ENCODE results near the gene CTNNA3.

Gene CTNNA3

GRCh38 chr10:67306588-67307205 is 389.3 kb downstream of the CTNNA3 start:
- no peak for DNase-seq

- no peak for DNase-seq
Observed at GRCh38 chr10:67302701-67303100, 393.3 kb downstream of the CTNNA3 start.

- DNase-seq = no peak
Observed at GRCh38 chr10:67299761-67300160, 396.2 kb downstream of the CTNNA3 start.

GRCh38 chr10:67297637-67298181 is 398.3 kb downstream of the CTNNA3 start:
- DNase-seq = no peak

GRCh38 chr10:67296926-67297325 is 399.1 kb downstream of the CTNNA3 start:
- DNase-seq = no peak

GRCh38 chr10:67288688-67289410 is 407.1 kb downstream of the CTNNA3 start:
- DNase-seq = no peak

GRCh38 chr10:67284589-67284988 is 411.4 kb downstream of the CTNNA3 start:
- DNase-seq = no peak

- DNase-seq = no peak
Observed at GRCh38 chr10:67282871-67283270, 413.1 kb downstream of the CTNNA3 start.

GRCh38 chr10:67280405-67280804 is 415.6 kb downstream of the CTNNA3 start:
- DNase-seq = no peak

GRCh38 chr10:67277402-67277801 is 418.6 kb downstream of the CTNNA3 start:
- DNase-seq = no peak

- no peak for DNase-seq
Observed at GRCh38 chr10:67269828-67270227, 426.2 kb downstream of the CTNNA3 start.

GRCh38 chr10:67268146-67268545 is 427.8 kb downstream of the CTNNA3 start:
- DNase-seq = no peak

- no peak for DNase-seq
Observed at GRCh38 chr10:67262675-67263074, 433.3 kb downstream of the CTNNA3 start.

GRCh38 chr10:67261300-67261797 is 434.6 kb downstream of the CTNNA3 start:
- no peak for DNase-seq

GRCh38 chr10:67259319-67259929 is 436.6 kb downstream of the CTNNA3 start:
- DNase-seq = no peak

GRCh38 chr10:67257427-67258144 is 438.4 kb downstream of the CTNNA3 start:
- no peak for DNase-seq

- no peak for DNase-seq
Observed at GRCh38 chr10:67257018-67257417, 439.0 kb downstream of the CTNNA3 start.

- DNase-seq = no peak
Observed at GRCh38 chr10:67250686-67251085, 445.3 kb downstream of the CTNNA3 start.

GRCh38 chr10:67246066-67246555 is 449.9 kb downstream of the CTNNA3 start:
- DNase-seq = no peak

- DNase-seq = no peak
Observed at GRCh38 chr10:67242528-67242927, 453.5 kb downstream of the CTNNA3 start.

- no peak for DNase-seq
Observed at GRCh38 chr10:67241451-67241850, 454.5 kb downstream of the CTNNA3 start.

GRCh38 chr10:67239864-67240497 is 456.0 kb downstream of the CTNNA3 start:
- DNase-seq = no peak
